Memory B cell (primary cell): ENCODE measurements around the gene HBA1.
"Not testable (repeated sequence)": the region's sequence is repeated elsewhere in the genome, so short reads cannot be mapped to it uniquely, and the experiment has no call there.

ENCODE experiments used
- ATAC-seq: fragments of 150-1000 bp; cut with Tn5 transposase; 2 replicates; pipeline ENCODE4 v1.10.0; 2021; ENCODE audit warnings: low read depth, mild to moderate bottlenecking, moderate library complexity
- DNase-seq, 2 donors: peaks; one replicate each; pipeline ENCODE4 v3.0.0; 2022; ENCODE audit warnings: low spot score in 2 of 2
- H3K27ac Mint-ChIP-seq: one replicate; pipeline ENCODE4 v1.8.0; 2022; ENCODE audit warnings: mild to moderate bottlenecking, moderate library complexity, mixed read lengths
- H3K27me3 Mint-ChIP-seq: one replicate; pipeline ENCODE4 v1.8.0; 2022; ENCODE audit warnings: mixed read lengths
- H3K36me3 Mint-ChIP-seq: one replicate; pipeline ENCODE4 v1.8.0; 2022; ENCODE audit warnings: mild to moderate bottlenecking, mixed read lengths
- H3K4me1 Mint-ChIP-seq: one replicate; pipeline ENCODE4 v1.8.0; 2022; ENCODE audit warnings: mixed read lengths
- H3K4me3 Mint-ChIP-seq: one replicate; pipeline ENCODE4 v1.8.0; 2022; ENCODE audit warnings: mild to moderate bottlenecking, moderate library complexity, mixed read lengths
- H3K9me3 Mint-ChIP-seq: one replicate; pipeline ENCODE4 v1.8.0; 2022; ENCODE audit warnings: mixed read lengths

The HBA1 gene

DNA sequence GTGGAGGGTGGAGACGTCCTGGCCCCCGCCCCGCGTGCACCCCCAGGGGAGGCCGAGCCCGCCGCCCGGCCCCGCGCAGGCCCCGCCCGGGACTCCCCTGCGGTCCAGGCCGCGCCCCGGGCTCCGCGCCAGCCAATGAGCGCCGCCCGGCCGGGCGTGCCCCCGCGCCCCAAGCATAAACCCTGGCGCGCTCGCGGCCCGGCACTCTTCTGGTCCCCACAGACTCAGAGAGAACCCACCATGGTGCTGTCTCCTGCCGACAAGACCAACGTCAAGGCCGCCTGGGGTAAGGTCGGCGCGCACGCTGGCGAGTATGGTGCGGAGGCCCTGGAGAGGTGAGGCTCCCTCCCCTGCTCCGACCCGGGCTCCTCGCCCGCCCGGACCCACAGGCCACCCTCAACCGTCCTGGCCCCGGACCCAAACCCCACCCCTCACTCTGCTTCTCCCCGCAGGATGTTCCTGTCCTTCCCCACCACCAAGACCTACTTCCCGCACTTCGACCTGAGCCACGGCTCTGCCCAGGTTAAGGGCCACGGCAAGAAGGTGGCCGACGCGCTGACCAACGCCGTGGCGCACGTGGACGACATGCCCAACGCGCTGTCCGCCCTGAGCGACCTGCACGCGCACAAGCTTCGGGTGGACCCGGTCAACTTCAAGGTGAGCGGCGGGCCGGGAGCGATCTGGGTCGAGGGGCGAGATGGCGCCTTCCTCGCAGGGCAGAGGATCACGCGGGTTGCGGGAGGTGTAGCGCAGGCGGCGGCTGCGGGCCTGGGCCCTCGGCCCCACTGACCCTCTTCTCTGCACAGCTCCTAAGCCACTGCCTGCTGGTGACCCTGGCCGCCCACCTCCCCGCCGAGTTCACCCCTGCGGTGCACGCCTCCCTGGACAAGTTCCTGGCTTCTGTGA is at the start of gene HBA1:
HBA1 (plus strand) TSS at position 204 of the 906 bp plus-strand sequence; CDS start at position 241, 37 bp downstream.
- Mint-ChIP-seq H3K27me3 (peaks cover 28% of the 10 kb centered on the region), H3K4me3 (peak within 1 kb of the TSS; percentile 62)
- not testable (repeated sequence) for H3K27ac Mint-ChIP-seq

DNA sequence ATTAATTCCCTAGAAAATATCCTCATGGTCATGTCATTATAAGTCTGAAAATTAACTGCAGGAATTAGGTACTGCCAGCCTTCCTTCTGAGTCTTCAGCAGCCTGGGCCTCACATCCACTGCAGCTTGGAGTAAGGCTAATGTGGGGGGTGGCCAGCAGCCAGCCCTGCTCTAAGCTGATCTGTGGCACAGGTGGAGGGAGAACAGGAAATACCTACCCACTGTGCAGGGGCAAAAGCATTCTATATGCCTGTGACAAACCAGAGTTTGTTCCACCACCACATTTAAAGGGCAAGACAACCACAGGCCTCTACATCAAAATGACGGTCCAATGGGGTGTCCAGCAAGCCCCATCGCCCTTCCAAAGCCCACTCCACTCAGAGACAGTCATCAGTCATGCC is 47.4 kb upstream of the HBA1 start:
- Mint-ChIP-seq H3K27me3 (no peaks in the 10 kb centered on the region), H3K9me3 (no peaks in the 10 kb centered on the region), H3K4me1 (peaks cover 5% of the 10 kb centered on the region), H3K36me3 (peaks cover 5% of the 10 kb centered on the region), H3K4me3 (no peak overlapping the region), H3K27ac (no peak overlapping the region)
- DNase-seq (no peak), ATAC-seq (no peak)

More for the DNA sequence above, at the start of gene HBA1:
- ATAC-seq: peak; percentile 51
- H3K9me3 Mint-ChIP-seq, H3K36me3 Mint-ChIP-seq, DNase-seq: not testable (repeated sequence)
- peaks cover 11% of the 10 kb centered on the region for H3K4me1 Mint-ChIP-seq

DNA sequence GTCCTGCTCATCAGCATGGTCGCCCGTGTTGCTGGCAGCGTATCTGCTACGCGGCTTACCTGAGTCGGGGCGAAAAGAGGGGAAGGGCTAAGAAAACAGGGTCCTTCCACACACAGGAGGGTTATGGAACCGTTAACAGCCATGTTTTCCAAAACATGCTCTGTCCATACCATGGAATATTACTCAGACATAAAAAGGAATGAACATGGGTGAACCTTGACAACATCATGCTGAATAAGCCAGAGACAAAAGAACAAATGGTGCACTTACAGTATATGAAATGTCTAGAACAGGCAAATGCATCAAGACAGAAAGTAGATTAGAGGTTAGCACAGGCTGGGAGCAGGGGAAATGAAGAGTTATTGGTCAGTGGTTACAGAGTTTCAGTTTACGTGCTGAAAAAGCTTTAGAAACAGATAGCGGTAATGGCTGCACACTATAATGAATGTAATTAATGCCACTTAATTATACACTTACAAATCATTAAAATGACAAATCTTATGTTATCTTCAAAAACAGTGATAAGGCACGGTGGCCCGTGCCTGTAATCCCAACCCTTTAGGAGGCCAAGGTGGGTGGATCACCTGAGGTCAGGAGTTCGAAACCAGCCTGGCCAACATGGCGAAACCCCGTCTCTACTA is 45.8 kb upstream of the HBA1 start:
- H3K27me3 Mint-ChIP-seq: no peaks in the 10 kb centered on the region
- peaks cover 3% of the 10 kb centered on the region for H3K36me3 Mint-ChIP-seq
- no peaks in the 10 kb centered on the region for H3K9me3 Mint-ChIP-seq
- ATAC-seq (no peak), DNase-seq (no peak)
- H3K4me1 Mint-ChIP-seq: peaks cover 13% of the 10 kb centered on the region
- H3K27ac Mint-ChIP-seq: no peak overlapping the region
- no peak overlapping the region for H3K4me3 Mint-ChIP-seq

DNA sequence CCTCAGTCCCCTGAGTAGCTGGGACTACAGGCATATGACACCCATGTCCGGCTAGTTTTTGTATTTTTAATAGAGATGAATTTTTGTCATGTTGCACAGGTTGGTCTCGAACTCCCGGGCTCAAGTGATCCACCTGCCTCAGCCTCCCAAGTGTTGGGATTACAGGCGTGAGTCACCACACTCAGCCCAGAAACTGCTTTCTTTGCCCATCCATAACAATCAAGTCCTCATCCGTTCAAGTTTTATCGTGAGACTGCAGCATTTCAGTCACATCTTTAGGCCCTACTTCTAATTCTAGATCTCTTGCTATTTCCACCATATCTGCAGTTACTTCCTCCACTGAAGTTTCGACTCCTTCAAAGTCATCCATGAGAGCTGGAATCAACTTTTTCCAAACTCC is 44.4 kb upstream of the HBA1 start:
- peaks cover 16% of the 10 kb centered on the region for H3K4me1 Mint-ChIP-seq
- DNase-seq: no peak
- peaks cover 6% of the 10 kb centered on the region for H3K36me3 Mint-ChIP-seq

DNA sequence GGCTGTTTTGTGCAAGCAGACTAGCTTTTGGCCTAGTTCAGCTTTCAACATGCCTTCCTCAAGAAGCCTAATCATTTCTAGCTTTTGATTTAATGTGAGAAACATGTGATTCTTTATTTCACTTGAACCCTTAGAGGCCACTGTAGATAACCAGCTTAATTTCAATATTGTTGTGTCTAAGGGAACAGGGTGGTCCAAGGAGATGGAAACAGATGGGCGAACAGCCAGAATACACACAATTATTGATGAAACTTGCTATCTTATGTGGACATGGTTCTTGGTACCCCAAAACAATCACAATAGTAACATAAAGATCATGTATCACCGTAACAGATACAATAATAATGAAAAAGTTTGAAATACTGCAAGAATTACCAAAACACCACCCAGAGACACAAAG is 42.8 kb upstream of the HBA1 start:
- H3K4me1 Mint-ChIP-seq: peaks cover 16% of the 10 kb centered on the region
- DNase-seq (no peak), ATAC-seq (no peak)
- H3K27ac Mint-ChIP-seq: no peak overlapping the region
- no peak overlapping the region for H3K4me3 Mint-ChIP-seq
- no peaks in the 10 kb centered on the region for H3K9me3 Mint-ChIP-seq
- H3K27me3 Mint-ChIP-seq: no peaks in the 10 kb centered on the region
- peaks cover 6% of the 10 kb centered on the region for H3K36me3 Mint-ChIP-seq

More for the DNA sequence above, 44.4 kb upstream of the HBA1 start:
- Mint-ChIP-seq H3K27ac (no peak overlapping the region), H3K9me3 (no peaks in the 10 kb centered on the region), H3K27me3 (no peaks in the 10 kb centered on the region), H3K4me3 (no peak overlapping the region)
- ATAC-seq: no peak

DNA sequence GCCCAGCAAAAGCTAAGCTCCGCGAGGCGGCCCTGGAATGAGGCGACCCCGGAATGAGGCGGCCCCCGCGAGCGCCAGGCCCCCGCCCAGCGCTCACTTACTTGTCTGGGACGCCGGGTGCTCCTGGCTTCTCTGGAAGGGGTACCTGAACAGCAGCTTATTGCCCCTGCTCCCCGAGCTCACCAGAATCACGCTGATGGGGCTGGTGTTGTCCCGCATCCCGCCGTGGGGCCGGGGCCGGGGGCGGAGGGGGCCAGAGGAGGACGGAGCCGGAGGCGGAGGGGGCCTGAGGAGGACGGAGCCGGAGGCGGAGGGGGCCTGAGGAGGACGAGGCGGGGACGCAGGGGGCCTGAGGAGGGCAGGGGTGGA is 38.4 kb upstream of the HBA1 start:
- DNase-seq (peak in 1 of 2 donors; percentile 41), ATAC-seq (no peak)
- no peaks in the 10 kb centered on the region for H3K27me3 Mint-ChIP-seq
- peaks cover 13% of the 10 kb centered on the region for H3K4me1 Mint-ChIP-seq
- peak overlapping the region; percentile 95 for H3K27ac Mint-ChIP-seq
- H3K4me3 Mint-ChIP-seq: peak overlapping the region; percentile 80
- H3K36me3 Mint-ChIP-seq: peaks cover 2% of the 10 kb centered on the region
- H3K9me3 Mint-ChIP-seq: no peaks in the 10 kb centered on the region

DNA sequence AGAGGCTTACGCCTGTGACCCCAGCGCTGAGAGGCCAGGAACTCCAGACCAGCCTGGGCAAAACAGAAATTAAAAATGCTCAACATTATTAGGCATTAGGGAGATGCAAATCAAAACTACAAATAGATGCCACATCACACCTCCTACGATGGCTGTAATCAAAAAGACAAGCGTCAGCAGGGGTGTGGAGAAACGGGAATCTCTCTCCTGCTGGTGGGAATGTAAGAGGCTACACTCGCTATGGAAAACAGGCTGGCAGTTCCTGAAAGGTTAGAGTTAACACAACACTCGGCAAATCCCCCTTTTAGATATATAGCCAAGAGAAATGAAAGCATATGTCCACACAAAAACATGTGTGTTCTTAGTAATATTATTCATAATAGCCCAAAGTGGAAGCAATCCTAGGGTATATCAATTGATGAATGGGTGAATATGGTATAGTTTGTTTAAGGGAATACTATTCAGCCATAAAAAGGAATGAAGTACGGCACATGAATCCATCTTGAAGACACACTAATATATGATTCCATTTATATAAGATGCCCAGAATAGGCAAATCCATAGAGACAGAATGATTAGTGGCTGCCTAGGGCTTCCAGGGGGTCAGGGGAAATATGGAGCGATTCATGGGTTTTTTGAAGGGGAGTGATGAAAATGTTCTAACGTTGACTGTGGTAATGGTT is 36.2 kb upstream of the HBA1 start:
- Mint-ChIP-seq H3K9me3 (no peaks in the 10 kb centered on the region), H3K4me1 (peaks cover 4% of the 10 kb centered on the region), H3K27me3 (peaks cover 11% of the 10 kb centered on the region), H3K4me3 (no peak overlapping the region), H3K27ac (no peak overlapping the region), H3K36me3 (peaks cover 2% of the 10 kb centered on the region)
- DNase-seq (no peak), ATAC-seq (no peak)

DNA sequence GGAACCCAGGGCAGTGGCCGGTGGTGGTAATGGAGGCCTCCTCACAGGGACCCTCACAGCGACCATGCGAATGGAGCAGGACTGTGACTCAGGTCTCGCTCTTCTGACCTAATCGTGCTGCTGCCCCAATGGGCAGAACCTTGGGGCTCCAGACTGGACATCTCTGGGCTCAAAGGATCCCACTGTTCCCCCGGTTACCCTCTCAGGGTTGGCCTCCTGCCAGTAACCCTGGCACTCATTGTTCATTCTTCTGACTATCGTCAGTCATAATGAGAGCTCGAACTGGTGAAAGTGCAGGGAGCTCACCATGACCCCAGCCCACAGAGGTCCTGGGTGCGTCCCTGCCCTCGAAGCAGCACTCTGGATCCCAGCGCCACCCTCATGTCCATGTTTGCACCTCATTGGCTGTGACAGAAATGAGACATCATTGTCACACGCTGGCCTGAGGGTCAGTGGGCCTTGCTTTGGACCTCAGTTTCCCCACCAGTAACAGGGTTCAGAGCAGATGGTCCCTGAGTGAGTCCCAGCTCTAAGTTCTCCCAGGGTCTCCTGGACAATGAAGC is 34.0 kb upstream of the HBA1 start:
- no peaks in the 10 kb centered on the region for H3K9me3 Mint-ChIP-seq

DNA sequence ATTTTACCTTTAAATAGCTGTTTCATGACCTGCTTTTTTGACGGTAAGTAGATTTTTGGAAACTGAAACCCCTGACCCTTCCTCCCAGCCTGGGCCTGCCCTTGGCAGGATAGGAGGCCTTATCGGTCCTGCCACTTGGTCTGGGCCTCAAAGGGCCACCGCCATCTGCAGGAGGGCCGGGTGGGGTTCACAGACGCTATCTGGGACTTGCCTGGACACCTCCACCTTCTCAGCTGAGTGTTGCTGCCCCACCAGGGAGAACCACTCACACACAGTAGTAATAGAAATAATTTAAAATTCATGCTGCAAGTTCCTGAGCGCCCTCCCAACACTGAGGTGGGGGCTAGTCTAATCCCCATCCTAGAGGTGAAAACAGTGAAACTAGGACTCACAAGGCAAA is 33.4 kb upstream of the HBA1 start:
- H3K36me3 Mint-ChIP-seq: no peaks in the 10 kb centered on the region
- H3K27ac Mint-ChIP-seq: no peak overlapping the region
- DNase-seq (no peak), ATAC-seq (no peak)
- H3K4me3 Mint-ChIP-seq: no peak overlapping the region
- H3K9me3 Mint-ChIP-seq: no peaks in the 10 kb centered on the region
- H3K4me1 Mint-ChIP-seq: no peaks in the 10 kb centered on the region
- H3K27me3 Mint-ChIP-seq: peaks cover 11% of the 10 kb centered on the region

More for the DNA sequence above, 34.0 kb upstream of the HBA1 start:
- no peak overlapping the region for H3K4me3 Mint-ChIP-seq
- H3K4me1 Mint-ChIP-seq: no peaks in the 10 kb centered on the region
- no peak overlapping the region for H3K27ac Mint-ChIP-seq
- H3K27me3 Mint-ChIP-seq: peaks cover 11% of the 10 kb centered on the region
- no peaks in the 10 kb centered on the region for H3K36me3 Mint-ChIP-seq
- ATAC-seq: no peak
- no peak for DNase-seq

DNA sequence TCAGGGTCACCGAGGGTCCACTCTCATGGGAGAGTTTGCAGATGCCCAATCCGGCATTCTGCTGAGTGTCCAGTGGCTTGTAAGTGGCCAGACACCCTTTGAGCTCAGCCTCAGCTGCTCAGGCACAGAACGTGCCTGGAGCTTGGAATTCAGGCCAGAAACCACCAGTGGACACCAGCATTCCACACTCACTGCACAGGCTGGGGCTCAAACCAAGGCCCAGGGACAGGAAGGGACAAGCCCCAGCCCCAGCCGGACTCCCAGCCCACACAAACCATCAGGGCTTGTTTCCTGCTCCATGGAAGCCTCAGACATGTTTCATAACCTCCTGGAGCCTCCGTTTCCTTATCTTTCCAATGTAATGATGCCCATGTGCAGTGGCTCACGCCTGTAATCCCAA is 33.0 kb upstream of the HBA1 start:
- Mint-ChIP-seq H3K27me3 (peaks cover 11% of the 10 kb centered on the region), H3K9me3 (no peaks in the 10 kb centered on the region), H3K4me3 (no peak overlapping the region), H3K4me1 (no peaks in the 10 kb centered on the region), H3K36me3 (no peaks in the 10 kb centered on the region), H3K27ac (no peak overlapping the region)
- ATAC-seq (no peak), DNase-seq (no peak)

DNA sequence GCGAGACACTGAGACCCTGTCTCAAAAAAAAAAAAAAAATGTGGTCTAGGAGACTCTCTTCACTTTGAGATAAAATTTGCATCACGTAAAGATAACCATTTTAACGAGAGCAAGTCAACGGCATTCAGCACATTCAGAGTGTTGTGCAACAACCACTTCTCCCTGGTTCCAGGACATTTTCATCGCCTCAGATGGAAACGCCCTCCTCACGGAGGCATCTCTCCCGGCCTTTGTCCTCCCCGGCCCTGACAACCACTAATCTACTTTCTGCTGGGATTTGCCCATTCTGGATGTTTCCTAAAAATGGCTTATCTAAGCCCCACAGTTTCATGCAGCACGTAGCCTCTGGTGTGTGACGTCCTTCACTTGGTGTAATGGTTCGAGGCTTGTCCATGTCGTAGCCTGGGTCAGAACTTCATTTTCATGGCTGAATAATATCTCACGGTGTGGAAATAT is 31.7 kb upstream of the HBA1 start:
- no peaks in the 10 kb centered on the region for H3K9me3 Mint-ChIP-seq
- no peak overlapping the region for H3K4me3 Mint-ChIP-seq
- H3K36me3 Mint-ChIP-seq: no peaks in the 10 kb centered on the region
- H3K27ac Mint-ChIP-seq: no peak overlapping the region
- H3K4me1 Mint-ChIP-seq: no peaks in the 10 kb centered on the region
- no peak for DNase-seq
- ATAC-seq: no peak
- H3K27me3 Mint-ChIP-seq: peaks cover 15% of the 10 kb centered on the region

DNA sequence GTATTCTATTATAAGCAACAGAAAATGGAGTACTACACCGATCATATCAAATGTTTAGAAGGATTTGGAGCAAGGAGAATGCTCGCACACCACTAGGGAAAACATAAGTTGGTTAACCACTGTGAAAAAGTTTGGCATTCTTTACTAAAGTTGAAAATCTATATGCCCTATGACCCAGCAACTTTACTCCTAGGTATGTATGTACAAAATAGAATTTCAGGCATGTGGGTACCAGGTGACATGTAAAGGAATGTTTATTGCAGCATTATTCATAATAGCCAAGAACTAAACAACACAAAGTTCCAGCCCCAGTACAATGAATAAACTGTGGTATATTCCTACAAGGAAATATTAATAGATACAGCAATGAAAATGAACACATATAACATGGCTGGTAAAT is 29.8 kb upstream of the HBA1 start:
- Mint-ChIP-seq H3K27ac (no peak overlapping the region), H3K4me1 (no peaks in the 10 kb centered on the region), H3K27me3 (peaks cover 15% of the 10 kb centered on the region), H3K9me3 (no peaks in the 10 kb centered on the region), H3K4me3 (no peak overlapping the region), H3K36me3 (no peaks in the 10 kb centered on the region)
- DNase-seq (no peak), ATAC-seq (no peak)

DNA sequence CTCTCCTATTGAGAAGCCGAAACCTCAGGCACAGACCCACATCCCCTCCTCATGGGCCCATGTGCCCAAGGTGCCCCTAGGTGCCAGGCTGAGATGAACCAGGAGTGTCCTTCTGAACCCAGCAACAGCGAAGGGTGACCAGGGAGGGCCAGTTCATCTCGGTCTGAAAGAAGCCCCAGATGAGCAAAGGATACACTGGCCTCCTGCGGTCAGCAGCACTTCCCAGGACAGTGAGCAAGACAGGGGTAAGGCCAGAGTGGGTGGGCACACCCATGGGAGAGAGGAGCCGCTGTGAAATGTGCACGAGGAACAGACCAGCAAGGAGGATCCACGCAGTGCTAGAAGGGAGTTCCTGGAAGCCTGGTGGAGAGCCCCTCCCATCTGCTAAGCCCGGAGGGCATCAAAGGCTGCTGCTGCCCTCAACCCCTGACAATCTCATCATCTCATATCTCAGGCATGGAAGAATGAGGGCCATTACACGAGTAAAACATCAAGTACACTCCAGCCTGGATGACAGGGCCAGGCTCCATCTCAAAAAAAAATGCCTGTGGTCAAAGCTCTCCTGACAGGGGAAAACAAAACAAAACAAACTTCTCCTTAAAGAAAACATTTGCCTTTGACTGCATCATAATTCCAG is 27.3 kb upstream of the HBA1 start:
- Mint-ChIP-seq H3K4me1 (peaks cover 3% of the 10 kb centered on the region), H3K4me3 (no peak overlapping the region), H3K27me3 (peaks cover 16% of the 10 kb centered on the region), H3K36me3 (no peaks in the 10 kb centered on the region), H3K9me3 (no peaks in the 10 kb centered on the region), H3K27ac (no peak overlapping the region)
- no peak for ATAC-seq
- DNase-seq: no peak
